ENCODE data around the gene FTO. TPM values are rescaled to one million over a fixed set of nuclear protein-coding genes. Genes with fewer than 3 reads are reported as not detected.

FTO gene
- total and polyA plus RNA-seq, 2 of the 13 experiments (the other 11 are each of a cell fraction or from before 2014, with no cell fraction given): 41.6 to 55.8 TPM

GRCh38 chr16:53703590-53704444 lies at the start of gene FTO, which contains the start of gene RPGRIP1L (continued):
- peak; percentile 79; the same call in 1 of the 2 replicates for TF ChIP-seq THAP7 (CRISPR knock-in tag; IDR thresholded peaks at IDR 0.05)
- TF ChIP-seq ESRRA (CRISPR knock-in tag; IDR thresholded peaks at IDR 0.05; ENCODE audit: low read depth): 0 out of 2 replicates have a peak, but pooled peaks have one; percentile 54
- TF ChIP-seq ZNF136 (CRISPR knock-in tag; IDR thresholded peaks at IDR 0.05; ENCODE audit: low read depth): no peak; the same call in 1 of the 2 replicates
- no peak for TF ChIP-seq ZBTB21 (CRISPR knock-in tag; IDR thresholded peaks at IDR 0.05)
- TF ChIP-seq, protein P1, sequence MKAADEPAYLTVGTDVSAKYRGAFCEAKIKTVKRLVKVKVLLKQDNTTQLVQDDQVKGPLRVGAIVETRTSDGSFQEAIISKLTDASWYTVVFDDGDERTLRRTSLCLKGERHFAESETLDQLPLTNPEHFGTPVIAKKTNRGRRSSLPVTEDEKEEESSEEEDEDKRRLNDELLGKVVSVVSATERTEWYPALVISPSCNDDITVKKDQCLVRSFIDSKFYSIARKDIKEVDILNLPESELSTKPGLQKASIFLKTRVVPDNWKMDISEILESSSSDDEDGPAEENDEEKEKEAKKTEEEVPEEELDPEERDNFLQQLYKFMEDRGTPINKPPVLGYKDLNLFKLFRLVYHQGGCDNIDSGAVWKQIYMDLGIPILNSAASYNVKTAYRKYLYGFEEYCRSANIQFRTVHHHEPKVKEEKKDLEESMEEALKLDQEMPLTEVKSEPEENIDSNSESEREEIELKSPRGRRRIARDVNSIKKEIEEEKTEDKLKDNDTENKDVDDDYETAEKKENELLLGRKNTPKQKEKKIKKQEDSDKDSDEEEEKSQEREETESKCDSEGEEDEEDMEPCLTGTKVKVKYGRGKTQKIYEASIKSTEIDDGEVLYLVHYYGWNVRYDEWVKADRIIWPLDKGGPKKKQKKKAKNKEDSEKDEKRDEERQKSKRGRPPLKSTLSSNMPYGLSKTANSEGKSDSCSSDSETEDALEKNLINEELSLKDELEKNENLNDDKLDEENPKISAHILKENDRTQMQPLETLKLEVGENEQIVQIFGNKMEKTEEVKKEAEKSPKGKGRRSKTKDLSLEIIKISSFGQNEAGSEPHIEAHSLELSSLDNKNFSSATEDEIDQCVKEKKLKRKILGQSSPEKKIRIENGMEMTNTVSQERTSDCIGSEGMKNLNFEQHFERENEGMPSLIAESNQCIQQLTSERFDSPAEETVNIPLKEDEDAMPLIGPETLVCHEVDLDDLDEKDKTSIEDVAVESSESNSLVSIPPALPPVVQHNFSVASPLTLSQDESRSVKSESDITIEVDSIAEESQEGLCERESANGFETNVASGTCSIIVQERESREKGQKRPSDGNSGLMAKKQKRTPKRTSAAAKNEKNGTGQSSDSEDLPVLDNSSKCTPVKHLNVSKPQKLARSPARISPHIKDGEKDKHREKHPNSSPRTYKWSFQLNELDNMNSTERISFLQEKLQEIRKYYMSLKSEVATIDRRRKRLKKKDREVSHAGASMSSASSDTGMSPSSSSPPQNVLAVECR (CRISPR knock-in tag; IDR thresholded peaks at IDR 0.05; ENCODE audit: borderline replicate concordance): peak; percentile 99
- peak; percentile 93; the same call in 1 of the 2 replicates for TF ChIP-seq ATRX (CRISPR knock-in tag; IDR thresholded peaks at IDR 0.05; ENCODE audit: borderline replicate concordance)
- TF ChIP-seq CENPBD1 (CRISPR knock-in tag; IDR thresholded peaks at IDR 0.05; ENCODE audit: borderline replicate concordance, low read depth): no peak
- no peak for TF ChIP-seq MLLT10 (CRISPR knock-in tag; IDR thresholded peaks at IDR 0.05)
- TF ChIP-seq PHF8 (CRISPR knock-in tag; IDR thresholded peaks at IDR 0.05): peak; percentile 87
- TF ChIP-seq, protein P2, sequence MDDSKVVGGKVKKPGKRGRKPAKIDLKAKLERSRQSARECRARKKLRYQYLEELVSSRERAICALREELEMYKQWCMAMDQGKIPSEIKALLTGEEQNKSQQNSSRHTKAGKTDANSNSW (CRISPR knock-in tag; IDR thresholded peaks at IDR 0.05; ENCODE audit: borderline replicate concordance): no peak
- peak; percentile 80; the same call in 1 of the 2 replicates for TF ChIP-seq ETV6 (CRISPR knock-in tag; conservative IDR thresholded peaks at IDR 0.05)
- TF ChIP-seq MTA1 (CRISPR knock-in tag; IDR thresholded peaks at IDR 0.05; ENCODE audit: borderline replicate concordance): peak; percentile 83; the same call in 1 of the 2 replicates
- peak; percentile 73 for TF ChIP-seq RBFOX2 (IDR thresholded peaks at IDR 0.05; ENCODE audit: low read depth, low read length)
- no peak for TF ChIP-seq ZNF615 (CRISPR knock-in tag; IDR thresholded peaks at IDR 0.05; ENCODE audit: borderline replicate concordance)
- no peak for TF ChIP-seq ZNF674 (CRISPR knock-in tag; IDR thresholded peaks at IDR 0.05; ENCODE audit: low read depth)
- TF ChIP-seq HMGXB3 (CRISPR knock-in tag; IDR thresholded peaks at IDR 0.05; ENCODE audit: borderline replicate concordance): peak; percentile 88; the same call in 1 of the 2 replicates
